Measurements from ENCODE around the gene SLC38A3.

- no peak for TF ChIP-seq POLR2AphosphoS5 (IDR thresholded peaks at IDR 0.05; ENCODE audit: borderline replicate concordance, low read depth, low read length)
- no peak for TF ChIP-seq EZH2 (IDR thresholded peaks at IDR 0.05)
These were observed 12.9 kb upstream of the SLC38A3 start for GRCh38 chr3:50192124-50192523.
